HL-60 (cell line): Measurements from ENCODE around the gene TLX3.

ENCODE experiments used
- POLR2AphosphoS5 ChIP-seq: IDR thresholded peaks from 2 replicates; pipeline ENCODE4 v1.6.1; 2012; ENCODE audit warnings: low read depth
- TF ChIP-seq, protein P1 (sequence below): IDR thresholded peaks from one replicate; pipeline ENCODE4 v1.5.1; 2011; ENCODE audit warnings: low read length, control low read depth, inconsistent platforms; ENCODE audit not compliant: insufficient read depth

DNA sequence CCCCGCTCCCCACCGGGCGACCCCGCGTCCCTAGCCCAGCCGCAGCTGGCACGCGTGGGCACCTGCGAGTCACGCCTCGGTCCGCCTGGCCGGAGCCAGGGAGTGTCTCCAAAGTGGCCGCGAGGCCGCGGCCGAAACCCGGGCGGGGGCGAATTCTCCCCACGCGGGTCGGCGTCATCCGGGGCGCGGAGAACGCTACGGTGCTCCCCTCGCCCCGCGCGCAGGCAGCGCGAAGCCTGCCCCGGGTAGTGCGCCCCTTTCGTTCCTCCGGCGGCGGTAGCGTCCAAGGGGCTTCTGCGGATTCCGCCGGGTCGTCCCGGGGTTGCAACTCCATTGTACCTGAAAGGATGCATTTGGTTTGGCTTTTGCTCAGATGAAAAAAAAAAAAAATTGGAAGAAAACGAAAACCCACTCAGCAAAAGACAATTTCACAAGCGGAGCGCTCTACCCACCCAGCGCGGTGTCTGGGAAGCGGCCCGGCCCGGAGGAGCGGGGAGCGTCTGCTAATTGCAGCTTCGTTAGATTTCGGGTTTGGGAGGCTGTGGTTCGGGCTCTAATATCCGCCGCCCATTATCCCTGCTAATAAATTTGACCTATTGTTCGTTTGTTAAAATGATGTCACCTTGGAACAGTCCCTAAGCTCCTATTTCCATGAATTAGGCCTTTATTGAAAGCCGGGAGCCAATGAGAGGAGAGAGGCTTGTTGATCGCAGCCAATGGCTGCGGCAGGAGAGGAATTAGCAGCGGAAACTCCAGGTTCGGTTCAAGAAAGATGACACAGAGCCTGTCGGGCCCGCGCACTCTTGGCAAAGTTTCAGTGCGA lies at the start of gene TLX3:
- TF ChIP-seq, protein P1, sequence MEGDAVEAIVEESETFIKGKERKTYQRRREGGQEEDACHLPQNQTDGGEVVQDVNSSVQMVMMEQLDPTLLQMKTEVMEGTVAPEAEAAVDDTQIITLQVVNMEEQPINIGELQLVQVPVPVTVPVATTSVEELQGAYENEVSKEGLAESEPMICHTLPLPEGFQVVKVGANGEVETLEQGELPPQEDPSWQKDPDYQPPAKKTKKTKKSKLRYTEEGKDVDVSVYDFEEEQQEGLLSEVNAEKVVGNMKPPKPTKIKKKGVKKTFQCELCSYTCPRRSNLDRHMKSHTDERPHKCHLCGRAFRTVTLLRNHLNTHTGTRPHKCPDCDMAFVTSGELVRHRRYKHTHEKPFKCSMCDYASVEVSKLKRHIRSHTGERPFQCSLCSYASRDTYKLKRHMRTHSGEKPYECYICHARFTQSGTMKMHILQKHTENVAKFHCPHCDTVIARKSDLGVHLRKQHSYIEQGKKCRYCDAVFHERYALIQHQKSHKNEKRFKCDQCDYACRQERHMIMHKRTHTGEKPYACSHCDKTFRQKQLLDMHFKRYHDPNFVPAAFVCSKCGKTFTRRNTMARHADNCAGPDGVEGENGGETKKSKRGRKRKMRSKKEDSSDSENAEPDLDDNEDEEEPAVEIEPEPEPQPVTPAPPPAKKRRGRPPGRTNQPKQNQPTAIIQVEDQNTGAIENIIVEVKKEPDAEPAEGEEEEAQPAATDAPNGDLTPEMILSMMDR = no peak
- TF ChIP-seq POLR2AphosphoS5 = no peak
